ENCODE results near the gene TRMU. TPM values are rescaled to one million over a fixed set of nuclear protein-coding genes. Genes with fewer than 3 reads are reported as not detected.

The TRMU gene
- total RNA-seq, 1 experiment from 2014 or later: 90.1 TPM

GRCh38 chr22:46392137-46392844, 56.8 kb downstream of the TRMU start:
- Histone ChIP-seq H3K27ac (ENCODE audit: low read depth, low read length, poor library complexity, severe bottlenecking) (no peak overlapping the region), H3K27me3 (replicated peaks; ENCODE audit: insufficient read depth, low read depth, low read length, poor library complexity) (no peaks in the 10 kb centered on the region), H3K4me3 (ENCODE audit: low read depth, low read length, poor library complexity, severe bottlenecking) (no peak overlapping the region), H3K9me3 (ENCODE audit: low read depth, low read length, poor library complexity, severe bottlenecking) (no peaks in the 10 kb centered on the region), H3K4me1 (ENCODE audit: insufficient read depth, low read length, poor library complexity, severe bottlenecking) (no peaks in the 10 kb centered on the region), H3K36me3 (ENCODE audit: insufficient read depth, low read length, poor library complexity, severe bottlenecking) (no peaks in the 10 kb centered on the region)
- ChIA-PET POLR2A (ENCODE audit: low non-redundant PET) (no interaction called here), CTCF (interaction anchor here (0.5 kb wide), 1 partner anchor 276 kb away, joined by 3 read pairs; no protein-coding TSS in a partner anchor)
- TF ChIP-seq CTCF (conservative IDR thresholded peaks at IDR 0.05; ENCODE audit: low read depth, low read length): no peak
- no peak for TF ChIP-seq EZH2 (IDR thresholded peaks at IDR 0.05; ENCODE audit: borderline replicate concordance, low read depth, low read length, poor library complexity, severe bottlenecking)
- no peak for DNase-seq (ENCODE audit: low spot score)
- intact Hi-C loops (cut with micrococcal nuclease; ENCODE audit: unreplicated experiment): loop anchor here (5.0 kb wide), 1 partner anchor 270 kb away; no protein-coding TSS in a partner anchor
- no TSS peak for BruUV-seq (replicated peaks)

- POLR2A ChIA-PET (ENCODE audit: low non-redundant PET): no interaction called here
- Histone ChIP-seq H3K27me3 (replicated peaks; ENCODE audit: insufficient read depth, low read depth, low read length, poor library complexity) (no peaks in the 10 kb centered on the region), H3K4me3 (ENCODE audit: low read depth, low read length, poor library complexity, severe bottlenecking) (no peak overlapping the region), H3K27ac (ENCODE audit: low read depth, low read length, poor library complexity, severe bottlenecking) (no peak overlapping the region), H3K4me1 (ENCODE audit: insufficient read depth, low read length, poor library complexity, severe bottlenecking) (no peaks in the 10 kb centered on the region), H3K36me3 (ENCODE audit: insufficient read depth, low read length, poor library complexity, severe bottlenecking) (no peaks in the 10 kb centered on the region), H3K9me3 (ENCODE audit: low read depth, low read length, poor library complexity, severe bottlenecking) (no peaks in the 10 kb centered on the region)
- CTCF ChIA-PET: no interaction called here
- no peak for TF ChIP-seq CTCF (conservative IDR thresholded peaks at IDR 0.05; ENCODE audit: low read depth, low read length)
- TF ChIP-seq EZH2 (IDR thresholded peaks at IDR 0.05; ENCODE audit: borderline replicate concordance, low read depth, low read length, poor library complexity, severe bottlenecking): no peak
- intact Hi-C loops (cut with micrococcal nuclease; ENCODE audit: unreplicated experiment): loop anchor here (5.0 kb wide), 1 partner anchor 272 kb away; no protein-coding TSS in a partner anchor
- BruUV-seq (replicated peaks): no TSS peak
- DNase-seq (ENCODE audit: low spot score): no peak
These were observed 58.4 kb downstream of the TRMU start for GRCh38 chr22:46393873-46394272.

- intact Hi-C loops (cut with micrococcal nuclease; ENCODE audit: unreplicated experiment): loop anchor here (5.0 kb wide), 1 partner anchor 272 kb away; no protein-coding TSS in a partner anchor
- H3K27me3 ChIP-seq (replicated peaks; ENCODE audit: insufficient read depth, low read depth, low read length, poor library complexity): no peaks in the 10 kb centered on the region
- H3K27ac ChIP-seq (ENCODE audit: low read depth, low read length, poor library complexity, severe bottlenecking): no peak overlapping the region
- no peak overlapping the region for H3K4me3 ChIP-seq (ENCODE audit: low read depth, low read length, poor library complexity, severe bottlenecking)
- H3K9me3 ChIP-seq (ENCODE audit: low read depth, low read length, poor library complexity, severe bottlenecking): no peaks in the 10 kb centered on the region
- ChIA-PET CTCF (no interaction called here), POLR2A (ENCODE audit: low non-redundant PET) (no interaction called here)
- no peaks in the 10 kb centered on the region for H3K36me3 ChIP-seq (ENCODE audit: insufficient read depth, low read length, poor library complexity, severe bottlenecking)
- no peaks in the 10 kb centered on the region for H3K4me1 ChIP-seq (ENCODE audit: insufficient read depth, low read length, poor library complexity, severe bottlenecking)
- TF ChIP-seq EZH2 (IDR thresholded peaks at IDR 0.05; ENCODE audit: borderline replicate concordance, low read depth, low read length, poor library complexity, severe bottlenecking) (no peak), CTCF (conservative IDR thresholded peaks at IDR 0.05; ENCODE audit: low read depth, low read length) (no peak)
- BruUV-seq (replicated peaks): no TSS peak
- no peak for DNase-seq (ENCODE audit: low spot score)
These were observed 59.1 kb downstream of the TRMU start for GRCh38 chr22:46394622-46395021.

Data from A673 (cell line).